Brain microvascular endothelial cell (primary cell): Measurements from ENCODE around the gene PARP16.

ENCODE experiments used
- DNase-seq: peaks from one replicate; pipeline ENCODE4 v3.0.0-alpha.2; 2020
- H3K27ac ChIP-seq: fragments of 250-450 bp; sonication (Bioruptor Pico); 2 replicates; pipeline ENCODE4 v1.5.1; 2020; ENCODE audit warnings: mild to moderate bottlenecking, moderate library complexity
- H3K27me3 ChIP-seq: fragments of 250-450 bp; sonication (Bioruptor Pico); replicated peaks from 2 replicates; pipeline ENCODE4 v1.5.1; 2020; ENCODE audit warnings: mild to moderate bottlenecking
- H3K36me3 ChIP-seq: fragments of 250-450 bp; sonication (Bioruptor Pico); replicated peaks from 2 replicates; pipeline ENCODE4 v1.5.1; 2020; ENCODE audit warnings: mild to moderate bottlenecking
- H3K4me3 ChIP-seq: 2 replicates; pipeline ENCODE4 v1.5.1; 2011; ENCODE audit warnings: low read depth, mild to moderate bottlenecking, control low read depth, low read length, moderate library complexity
- in situ Hi-C: cut with HindIII; loops from 2 replicates; pipeline ENCODE4 v1.10.0; 2017; ENCODE audit warnings: low sequenced_read_pairs, low pct_ligation_motif_present
- TF ChIP-seq, protein P1 (sequence below): IDR thresholded peaks from 2 replicates; pipeline ENCODE4 v1.5.1; 2011; ENCODE audit warnings: low read depth, mild to moderate bottlenecking, moderate library complexity, low read length, control low read depth, inconsistent platforms; ENCODE audit errors: missing control alignments

Gene PARP16

GRCh38 chr15:65208647-65209046 lies 78.0 kb downstream of the PARP16 start:
- no peak for DNase-seq
- H3K36me3 ChIP-seq: no peaks in the 10 kb centered on the region
- no peak overlapping the region for H3K4me3 ChIP-seq
- no peaks in the 10 kb centered on the region for H3K27me3 ChIP-seq
- TF ChIP-seq, protein P1, sequence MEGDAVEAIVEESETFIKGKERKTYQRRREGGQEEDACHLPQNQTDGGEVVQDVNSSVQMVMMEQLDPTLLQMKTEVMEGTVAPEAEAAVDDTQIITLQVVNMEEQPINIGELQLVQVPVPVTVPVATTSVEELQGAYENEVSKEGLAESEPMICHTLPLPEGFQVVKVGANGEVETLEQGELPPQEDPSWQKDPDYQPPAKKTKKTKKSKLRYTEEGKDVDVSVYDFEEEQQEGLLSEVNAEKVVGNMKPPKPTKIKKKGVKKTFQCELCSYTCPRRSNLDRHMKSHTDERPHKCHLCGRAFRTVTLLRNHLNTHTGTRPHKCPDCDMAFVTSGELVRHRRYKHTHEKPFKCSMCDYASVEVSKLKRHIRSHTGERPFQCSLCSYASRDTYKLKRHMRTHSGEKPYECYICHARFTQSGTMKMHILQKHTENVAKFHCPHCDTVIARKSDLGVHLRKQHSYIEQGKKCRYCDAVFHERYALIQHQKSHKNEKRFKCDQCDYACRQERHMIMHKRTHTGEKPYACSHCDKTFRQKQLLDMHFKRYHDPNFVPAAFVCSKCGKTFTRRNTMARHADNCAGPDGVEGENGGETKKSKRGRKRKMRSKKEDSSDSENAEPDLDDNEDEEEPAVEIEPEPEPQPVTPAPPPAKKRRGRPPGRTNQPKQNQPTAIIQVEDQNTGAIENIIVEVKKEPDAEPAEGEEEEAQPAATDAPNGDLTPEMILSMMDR: no peak
- in situ Hi-C loops: no loop called here
- H3K27ac ChIP-seq: no peak overlapping the region
